ENCODE measurements around the gene CHRNB1.

Gene CHRNB1

DNA sequence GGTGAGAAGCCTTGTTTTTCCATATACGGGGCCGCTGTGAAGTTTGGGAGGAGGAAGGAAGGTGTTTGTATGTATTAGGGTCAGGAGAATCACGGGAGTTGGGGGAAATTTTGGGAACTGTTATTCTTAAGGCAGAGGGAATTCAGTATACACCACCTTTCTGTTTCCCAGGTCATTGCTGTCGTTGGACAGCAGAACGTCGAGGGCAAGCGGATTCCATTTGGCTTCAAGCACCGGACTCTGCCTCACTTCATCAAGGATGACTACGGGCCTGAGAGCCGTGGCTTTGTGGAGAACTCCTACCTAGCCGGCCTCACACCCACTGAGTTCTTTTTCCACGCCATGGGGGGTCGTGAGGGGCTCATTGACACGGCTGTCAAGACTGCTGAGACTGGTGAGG lies 56.9 kb downstream of the CHRNB1 start:
- in situ Hi-C loops (cut with HindIII; ENCODE audit: low sequenced_read_pairs) = no loop called here
- TF ChIP-seq, protein P1, sequence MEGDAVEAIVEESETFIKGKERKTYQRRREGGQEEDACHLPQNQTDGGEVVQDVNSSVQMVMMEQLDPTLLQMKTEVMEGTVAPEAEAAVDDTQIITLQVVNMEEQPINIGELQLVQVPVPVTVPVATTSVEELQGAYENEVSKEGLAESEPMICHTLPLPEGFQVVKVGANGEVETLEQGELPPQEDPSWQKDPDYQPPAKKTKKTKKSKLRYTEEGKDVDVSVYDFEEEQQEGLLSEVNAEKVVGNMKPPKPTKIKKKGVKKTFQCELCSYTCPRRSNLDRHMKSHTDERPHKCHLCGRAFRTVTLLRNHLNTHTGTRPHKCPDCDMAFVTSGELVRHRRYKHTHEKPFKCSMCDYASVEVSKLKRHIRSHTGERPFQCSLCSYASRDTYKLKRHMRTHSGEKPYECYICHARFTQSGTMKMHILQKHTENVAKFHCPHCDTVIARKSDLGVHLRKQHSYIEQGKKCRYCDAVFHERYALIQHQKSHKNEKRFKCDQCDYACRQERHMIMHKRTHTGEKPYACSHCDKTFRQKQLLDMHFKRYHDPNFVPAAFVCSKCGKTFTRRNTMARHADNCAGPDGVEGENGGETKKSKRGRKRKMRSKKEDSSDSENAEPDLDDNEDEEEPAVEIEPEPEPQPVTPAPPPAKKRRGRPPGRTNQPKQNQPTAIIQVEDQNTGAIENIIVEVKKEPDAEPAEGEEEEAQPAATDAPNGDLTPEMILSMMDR (IDR thresholded peaks at IDR 0.05; ENCODE audit: low read depth, low read length, missing control alignments) = no peak
- no peak overlapping the region for H3K4me3 ChIP-seq (ENCODE audit: low read depth, low read length)
- DNase-seq (ENCODE audit: low read depth) = no peak

DNA sequence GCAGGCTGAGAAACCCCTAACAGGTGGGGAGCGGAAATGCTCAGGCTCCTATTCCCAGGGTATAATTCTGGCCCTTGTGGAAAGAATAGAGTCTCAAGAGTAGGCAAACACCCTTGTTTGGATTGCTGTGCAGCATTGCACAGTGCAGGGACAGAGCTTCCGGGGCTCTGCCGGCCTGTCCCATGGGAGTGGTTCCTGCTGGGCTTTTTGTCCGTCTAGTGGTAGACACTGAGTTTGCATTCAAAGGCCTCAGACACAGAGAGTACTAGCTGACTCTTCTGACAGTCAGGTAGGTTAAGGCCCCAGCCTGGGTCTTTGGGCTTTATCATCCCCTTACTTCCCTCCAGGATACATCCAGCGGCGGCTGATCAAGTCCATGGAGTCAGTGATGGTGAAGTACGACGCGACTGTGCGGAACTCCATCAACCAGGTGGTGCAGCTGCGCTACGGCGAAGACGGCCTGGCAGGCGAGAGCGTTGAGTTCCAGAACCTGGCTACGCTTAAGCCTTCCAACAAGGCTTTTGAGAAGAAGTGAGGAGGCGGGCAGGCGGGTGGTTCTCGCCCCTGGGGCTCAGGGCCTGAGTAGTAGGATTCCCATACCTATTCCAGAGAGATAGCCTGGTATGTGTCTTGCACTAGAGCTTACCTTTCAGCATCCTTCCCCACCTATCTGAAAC lies 57.4 kb downstream of the CHRNB1 start:
- TF ChIP-seq, protein P1 (IDR thresholded peaks at IDR 0.05; ENCODE audit: low read depth, low read length, missing control alignments) = no peak
- no peak for DNase-seq (ENCODE audit: low read depth)
- in situ Hi-C loops (cut with HindIII; ENCODE audit: low sequenced_read_pairs) = no loop called here
- H3K4me3 ChIP-seq (ENCODE audit: low read depth, low read length) = no peak overlapping the region

DNA sequence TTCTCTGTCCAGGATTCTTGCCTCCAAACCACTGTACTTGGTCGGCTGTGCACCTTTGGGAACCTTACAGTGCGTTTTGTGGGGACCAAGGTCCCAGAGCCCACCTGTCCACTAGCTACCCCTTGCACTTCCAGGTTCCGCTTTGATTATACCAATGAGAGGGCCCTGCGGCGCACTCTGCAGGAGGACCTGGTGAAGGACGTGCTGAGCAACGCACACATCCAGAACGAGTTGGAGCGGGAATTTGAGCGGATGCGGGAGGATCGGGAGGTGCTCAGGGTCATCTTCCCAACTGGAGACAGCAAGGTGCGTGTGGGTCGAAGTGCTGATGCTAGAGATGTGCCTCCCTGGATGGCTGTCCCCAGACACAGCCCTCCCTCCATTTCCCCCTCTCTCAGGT lies 58.1 kb downstream of the CHRNB1 start:
- no peak overlapping the region for H3K4me3 ChIP-seq (ENCODE audit: low read depth, low read length)
- no peak for DNase-seq (ENCODE audit: low read depth)
- in situ Hi-C loops (cut with HindIII; ENCODE audit: low sequenced_read_pairs) = no loop called here
- TF ChIP-seq, protein P1 (IDR thresholded peaks at IDR 0.05; ENCODE audit: low read depth, low read length, missing control alignments) = peak; percentile 34

DNA sequence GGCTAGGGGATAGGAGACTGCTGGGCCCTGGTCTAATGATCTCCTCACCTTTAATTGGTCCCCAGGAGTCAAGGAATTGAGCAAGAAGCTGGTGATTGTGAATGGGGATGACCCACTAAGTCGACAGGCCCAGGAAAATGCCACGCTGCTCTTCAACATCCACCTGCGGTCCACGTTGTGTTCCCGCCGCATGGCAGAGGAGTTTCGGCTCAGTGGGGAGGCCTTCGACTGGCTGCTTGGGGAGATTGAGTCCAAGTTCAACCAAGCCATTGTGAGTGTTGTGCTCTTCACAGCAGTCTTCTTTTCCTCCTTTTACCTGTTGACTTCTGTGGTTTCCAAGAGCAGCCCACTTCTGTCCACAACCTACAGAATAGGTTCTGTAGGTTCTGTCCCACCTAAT lies 58.7 kb downstream of the CHRNB1 start:
- TF ChIP-seq, protein P1 (IDR thresholded peaks at IDR 0.05; ENCODE audit: low read depth, low read length, missing control alignments) = no peak
- no peak for DNase-seq (ENCODE audit: low read depth)
- no peak overlapping the region for H3K4me3 ChIP-seq (ENCODE audit: low read depth, low read length)
- in situ Hi-C loops (cut with HindIII; ENCODE audit: low sequenced_read_pairs) = no loop called here

Data from astrocyte of the cerebellum (primary cell).